H9 (cell line): ENCODE data around the gene CABLES2. TPM values are rescaled to one million over a fixed set of nuclear protein-coding genes. Genes with fewer than 3 reads are reported as not detected.

Experiments used
- DNase-seq: peaks from one replicate; pipeline ENCODE4 v3.0.0-alpha.2; 2017
- H2AFZ ChIP-seq: one replicate; pipeline ENCODE4 v1.6.1; 2013; ENCODE audit warnings: mild to moderate bottlenecking, low read length, control low read depth, moderate library complexity
- H2AK5ac ChIP-seq: 2 replicates; pipeline ENCODE4 v1.6.1; 2013; ENCODE audit warnings: low read length, control low read depth, mixed read lengths; ENCODE audit not compliant: insufficient read length
- H2BK120ac ChIP-seq: one replicate; pipeline ENCODE4 v1.6.1; 2013; ENCODE audit warnings: low read depth, mild to moderate bottlenecking, low read length, control low read depth, inconsistent platforms; ENCODE audit not compliant: poor library complexity, severe bottlenecking
- H2BK12ac ChIP-seq: 2 replicates; pipeline ENCODE4 v1.6.1; 2013; ENCODE audit warnings: low read length, control low read depth, mixed read lengths, low read depth; ENCODE audit not compliant: insufficient read length
- H2BK15ac ChIP-seq: 2 replicates; pipeline ENCODE4 v1.6.1; 2013; ENCODE audit warnings: low read depth, low read length, control low read depth
- H2BK20ac ChIP-seq: one replicate; pipeline ENCODE4 v1.6.1; 2013; ENCODE audit warnings: low read depth, mild to moderate bottlenecking, low read length, control low read depth, inconsistent platforms; ENCODE audit not compliant: poor library complexity, severe bottlenecking
- H2BK5ac ChIP-seq: 2 replicates; pipeline ENCODE4 v1.6.1; 2013; ENCODE audit warnings: low read length, control low read depth, mixed read lengths; ENCODE audit not compliant: insufficient read length
- H3K14ac ChIP-seq: 2 replicates; pipeline ENCODE4 v1.6.1; 2013; ENCODE audit warnings: low read length, control low read depth; ENCODE audit not compliant: insufficient read depth
- H3K18ac ChIP-seq: 2 replicates; pipeline ENCODE4 v1.6.1; 2013; ENCODE audit warnings: low read depth, mild to moderate bottlenecking, mixed read lengths, low read length, control low read depth; ENCODE audit not compliant: insufficient read length
- H3K23ac ChIP-seq: 2 replicates; pipeline ENCODE4 v1.6.1; 2013; ENCODE audit warnings: low read length, control low read depth, mixed read lengths, low read depth; ENCODE audit not compliant: insufficient read length
- H3K23me2 ChIP-seq: 2 replicates; pipeline ENCODE4 v1.6.1; 2013; ENCODE audit warnings: low read depth, mild to moderate bottlenecking, mixed read lengths, low read length, control low read depth; ENCODE audit not compliant: insufficient read length, poor library complexity, severe bottlenecking
- H3K27ac ChIP-seq: 2 replicates; pipeline ENCODE4 v1.5.1; 2013; ENCODE audit warnings: low read length, control low read depth, mixed read lengths, low read depth; ENCODE audit not compliant: insufficient read length
- H3K27me3 ChIP-seq: 2 replicates; pipeline ENCODE4 v1.6.1; 2013; ENCODE audit warnings: low read length, control low read depth, inconsistent platforms; ENCODE audit not compliant: insufficient read depth
- H3K4ac ChIP-seq: 2 replicates; pipeline ENCODE4 v1.6.1; 2013; ENCODE audit warnings: low read depth, mild to moderate bottlenecking, control low read depth, inconsistent platforms, low read length, moderate library complexity
- H3K4me1 ChIP-seq: 2 replicates; pipeline ENCODE4 v1.6.1; 2013; ENCODE audit warnings: low read length, control low read depth, inconsistent platforms; ENCODE audit not compliant: insufficient read depth
- H3K4me2 ChIP-seq: 2 replicates; pipeline ENCODE4 v1.6.1; 2013; ENCODE audit warnings: low read length, control low read depth, mixed read lengths; ENCODE audit not compliant: insufficient read length, insufficient read depth
- H3K56ac ChIP-seq: 2 replicates; pipeline ENCODE4 v1.6.1; 2013; ENCODE audit warnings: low read depth, mild to moderate bottlenecking, mixed read lengths, low read length, control low read depth; ENCODE audit not compliant: insufficient read length
- H3K79me1 ChIP-seq: 2 replicates; pipeline ENCODE4 v1.6.1; 2013; ENCODE audit warnings: low read depth, mild to moderate bottlenecking, moderate library complexity, low read length, control low read depth, inconsistent platforms; ENCODE audit not compliant: insufficient read depth, poor library complexity, severe bottlenecking
- H3K79me2 ChIP-seq: 2 replicates; pipeline ENCODE4 v1.6.1; 2013; ENCODE audit warnings: low read length, control low read depth, inconsistent platforms; ENCODE audit not compliant: insufficient read depth
- H3K9ac ChIP-seq: 2 replicates; pipeline ENCODE4 v1.6.1; 2013; ENCODE audit warnings: low read length, control low read depth, mixed read lengths; ENCODE audit not compliant: insufficient read length; ENCODE audit errors: extremely low read depth
- H3K9me3 ChIP-seq: one replicate; pipeline ENCODE4 v1.6.1; 2013; ENCODE audit warnings: low read depth, low read length, inconsistent platforms; ENCODE audit not compliant: control insufficient read depth
- H3T11ph ChIP-seq: one replicate; pipeline ENCODE4 v1.6.1; 2013; ENCODE audit warnings: mild to moderate bottlenecking, low read length, control low read depth, inconsistent platforms
- H4K20me1 ChIP-seq: one replicate; pipeline ENCODE4 v1.6.1; 2013; ENCODE audit not compliant: control insufficient read depth, insufficient read length, insufficient read depth
- H4K5ac ChIP-seq: 2 replicates; pipeline ENCODE4 v1.6.1; 2013; ENCODE audit warnings: low read depth, mild to moderate bottlenecking, mixed read lengths, low read length, control low read depth; ENCODE audit not compliant: insufficient read length
- H4K8ac ChIP-seq: replicated peaks from 2 replicates; pipeline ENCODE4 v1.6.1; 2013; ENCODE audit warnings: low read length, control low read depth, mixed read lengths, low read depth; ENCODE audit not compliant: insufficient read length
- H4K91ac ChIP-seq: 2 replicates; pipeline ENCODE4 v1.6.1; 2013; ENCODE audit warnings: low read depth, mild to moderate bottlenecking, moderate library complexity, mixed read lengths, low read length, control low read depth; ENCODE audit not compliant: insufficient read length
- H3K27ac Mint-ChIP-seq, 3 experiments: 2 replicates in 2 of 3; 3 replicates in 1 of 3; pipeline ENCODE4 v1.8.0; 2020 to 2021; ENCODE audit warnings: mixed read lengths in 3 of 3, mild to moderate bottlenecking in 1 of 3, moderate library complexity in 1 of 3
- H3K27me3 Mint-ChIP-seq: 2 replicates; pipeline ENCODE4 v1.8.0; 2021; ENCODE audit warnings: low read depth, mild to moderate bottlenecking, moderate library complexity, mixed read lengths
- H3K36me3 Mint-ChIP-seq, 3 experiments: 2 replicates in 2 of 3; 3 replicates in 1 of 3; pipeline ENCODE4 v1.8.0; 2020 to 2021; ENCODE audit warnings: low read depth in 3 of 3, mixed read lengths in 3 of 3; ENCODE audit not compliant: insufficient read depth in 1 of 3
- H3K4me1 Mint-ChIP-seq, 2 experiments: 2 replicates each; pipeline ENCODE4 v1.8.0; 2020; ENCODE audit warnings: mixed read lengths in 2 of 2
- H3K4me3 Mint-ChIP-seq, 2 experiments: 2 replicates in 1 of 2; 3 replicates in 1 of 2; pipeline ENCODE4 v1.8.0; 2020 to 2021; ENCODE audit warnings: mild to moderate bottlenecking in 2 of 2, mixed read lengths in 2 of 2, moderate library complexity in 1 of 2
- H3K9me3 Mint-ChIP-seq, 2 experiments: 2 replicates in 1 of 2; 3 replicates in 1 of 2; pipeline ENCODE4 v1.8.0; 2020; ENCODE audit warnings: mild to moderate bottlenecking in 2 of 2, mixed read lengths in 2 of 2, moderate library complexity in 1 of 2
- WGBS: extraction: QIAGEN DNeasy Blood & Tissue Kit; methylation state at CpG from one replicate; pipeline ENCODE4 v1.1.7; 2013; ENCODE audit warnings: missing lambda C conversion rate, low lambda C conversion rate, mixed read lengths; ENCODE audit not compliant: insufficient read length; ENCODE audit errors: extremely low coverage; 5-methylcytosine and 5-hydroxymethylcytosine counted together
- total RNA-seq: library from RNA; stranded (reverse); gene quantifications from 2 replicates; pipeline ENCODE4 v1.2.1, GENCODE V29; 2021
- TF ChIP-seq, protein P1 (sequence below): fragments of 200-600 bp; sonication (generic); conservative IDR thresholded peaks from 3 replicates; pipeline ENCODE4 v1.8.0; 2021; ENCODE audit warnings: antibody characterized with exemption, mild to moderate bottlenecking

The CABLES2 gene
- total RNA-seq, 1 experiment from 2014 or later: 10.8 TPM

- 0 out of 2 replicates have a peak overlapping the region, but pooled peaks have one; percentile 39 for H3K14ac ChIP-seq
- WGBS: no CpG with 5 or more reads among the region's 22 CpGs
- H3K27ac Mint-ChIP-seq: no peak overlapping the region
- no peak overlapping the region for H3K23ac ChIP-seq
- H4K5ac ChIP-seq: no peak overlapping the region
- TF ChIP-seq, protein P1, sequence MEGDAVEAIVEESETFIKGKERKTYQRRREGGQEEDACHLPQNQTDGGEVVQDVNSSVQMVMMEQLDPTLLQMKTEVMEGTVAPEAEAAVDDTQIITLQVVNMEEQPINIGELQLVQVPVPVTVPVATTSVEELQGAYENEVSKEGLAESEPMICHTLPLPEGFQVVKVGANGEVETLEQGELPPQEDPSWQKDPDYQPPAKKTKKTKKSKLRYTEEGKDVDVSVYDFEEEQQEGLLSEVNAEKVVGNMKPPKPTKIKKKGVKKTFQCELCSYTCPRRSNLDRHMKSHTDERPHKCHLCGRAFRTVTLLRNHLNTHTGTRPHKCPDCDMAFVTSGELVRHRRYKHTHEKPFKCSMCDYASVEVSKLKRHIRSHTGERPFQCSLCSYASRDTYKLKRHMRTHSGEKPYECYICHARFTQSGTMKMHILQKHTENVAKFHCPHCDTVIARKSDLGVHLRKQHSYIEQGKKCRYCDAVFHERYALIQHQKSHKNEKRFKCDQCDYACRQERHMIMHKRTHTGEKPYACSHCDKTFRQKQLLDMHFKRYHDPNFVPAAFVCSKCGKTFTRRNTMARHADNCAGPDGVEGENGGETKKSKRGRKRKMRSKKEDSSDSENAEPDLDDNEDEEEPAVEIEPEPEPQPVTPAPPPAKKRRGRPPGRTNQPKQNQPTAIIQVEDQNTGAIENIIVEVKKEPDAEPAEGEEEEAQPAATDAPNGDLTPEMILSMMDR: no peak
- no peaks in the 10 kb centered on the region; the same call in 1 of the 2 replicates for H3K4me1 ChIP-seq
- no peak overlapping the region for H3K9ac ChIP-seq
- no peak overlapping the region for H3K56ac ChIP-seq
- no peak overlapping the region for H3K27ac ChIP-seq
- peaks cover 21 to 27% of the 10 kb centered on the region in 2 experiments for H3K4me1 Mint-ChIP-seq
- H4K8ac ChIP-seq: no peak overlapping the region
- H3K9me3 ChIP-seq: no peaks in the 10 kb centered on the region
- no peak overlapping the region for H2BK15ac ChIP-seq
- peaks cover 2% of the 10 kb centered on the region; the same call in 1 of the 2 replicates for H3K27me3 Mint-ChIP-seq
- no peaks in the 10 kb centered on the region for H3K79me1 ChIP-seq
- peak; percentile 70 for DNase-seq
- H3K36me3 Mint-ChIP-seq: peaks cover 10 to 19% (median 12%) of the 10 kb centered on the region in 3 experiments
- H2BK20ac ChIP-seq: no peak overlapping the region
- no peak overlapping the region for H2BK5ac ChIP-seq
- no peak overlapping the region for H3K4ac ChIP-seq
- no peaks in the 10 kb centered on the region for H4K20me1 ChIP-seq
- peak overlapping the region; percentile 53 for H4K91ac ChIP-seq
- peak overlapping the region; percentile 34 for H3K18ac ChIP-seq
- H3K27me3 ChIP-seq: no peaks in the 10 kb centered on the region
- H2BK120ac ChIP-seq: no peak overlapping the region
- H3K9me3 Mint-ChIP-seq: peaks cover 5 to 10% of the 10 kb centered on the region in 2 experiments
- H3K4me2 ChIP-seq: no peak overlapping the region
- H2BK12ac ChIP-seq: no peak overlapping the region
- H3K4me3 Mint-ChIP-seq: no peak overlapping the region
- H2AK5ac ChIP-seq: no peak overlapping the region
- no peaks in the 10 kb centered on the region for H3K23me2 ChIP-seq
- no peaks in the 10 kb centered on the region for H3K79me2 ChIP-seq
- no peak overlapping the region for H3T11ph ChIP-seq
- no peak overlapping the region for H2AFZ ChIP-seq
Measured at GRCh38 chr20:62378215-62378614, 28.9 kb downstream of the CABLES2 start.
